Measurements from ENCODE around the gene THAP7. TPM values are rescaled to one million over a fixed set of nuclear protein-coding genes. Genes with fewer than 3 reads are reported as not detected.

Gene THAP7
- total and polyA plus RNA-seq, 2 of the 4 experiments (the other 2 are of a cell fraction): 14.2 to 19.8 TPM

DNA sequence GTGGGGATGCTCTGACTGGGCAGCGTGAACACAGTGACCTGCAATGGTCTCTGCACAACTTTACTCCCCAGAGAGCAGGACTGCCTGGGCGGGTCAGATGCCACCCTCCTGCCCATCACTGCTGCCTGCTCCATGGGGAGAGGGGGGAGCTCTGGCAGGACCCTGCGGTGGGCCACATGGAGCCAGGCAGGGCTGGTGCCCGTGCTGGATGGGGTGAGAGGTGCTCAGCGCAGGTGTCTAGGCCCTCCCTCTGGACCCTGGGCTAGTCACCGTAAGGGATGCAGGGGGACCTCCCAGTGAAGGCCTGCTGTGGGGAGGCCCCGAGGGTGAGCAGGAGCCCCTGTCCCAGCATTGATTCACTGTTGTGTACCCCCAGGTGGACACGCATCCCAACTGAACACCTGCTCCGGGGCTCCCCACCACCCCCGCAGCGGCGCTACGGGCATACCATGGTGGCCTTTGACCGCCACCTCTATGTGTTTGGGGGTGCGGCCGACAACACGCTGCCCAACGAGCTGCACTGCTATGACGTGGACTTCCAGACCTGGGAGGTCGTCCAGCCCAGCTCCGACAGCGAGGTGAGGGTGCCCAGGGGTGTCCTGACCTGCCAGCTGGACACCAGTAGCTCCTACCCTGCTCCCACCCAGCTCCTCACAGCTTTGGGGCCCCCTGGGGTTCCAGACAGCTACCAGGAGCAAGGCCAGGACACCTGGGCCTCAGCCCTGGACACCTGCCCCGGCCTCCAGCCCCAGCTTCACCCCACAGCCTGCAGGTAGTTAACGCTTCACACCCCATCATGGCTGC, 10.5 kb downstream of the THAP7 start:
- Histone ChIP-seq H3K4me3 (ENCODE audit: insufficient read depth, low read depth, low read length) (no peak overlapping the region), H4K91ac (ENCODE audit: insufficient read depth, low read depth, low read length) (no peak overlapping the region), H2BK120ac (ENCODE audit: low read depth, low read length) (no peak overlapping the region), H3K18ac (ENCODE audit: low read depth, low read length) (no peak overlapping the region), H3K14ac (replicated peaks; ENCODE audit: low read depth, low read length) (no peak overlapping the region), H3K9ac (ENCODE audit: low read depth, low read length) (no peak overlapping the region), H2AFZ (replicated peaks; ENCODE audit: low read length, poor library complexity) (no peak overlapping the region), H3K9me1 (ENCODE audit: insufficient read depth, low read length) (no peaks in the 10 kb centered on the region), H4K20me1 (ENCODE audit: insufficient read depth, low read length) (no peaks in the 10 kb centered on the region), H3K23ac (ENCODE audit: low read depth, low read length) (no peak overlapping the region), H3K27me3 (ENCODE audit: control insufficient read depth, insufficient read depth, low read length) (no peaks in the 10 kb centered on the region), H4K5ac (ENCODE audit: low read depth, low read length) (no peak overlapping the region), H3K36me3 (ENCODE audit: control insufficient read depth, insufficient read depth, low read length) (peaks cover 61% of the 10 kb centered on the region), H3K4me2 (ENCODE audit: low read depth, low read length) (no peak overlapping the region), H3K4ac (ENCODE audit: low read depth, low read length) (no peak overlapping the region), H2AK9ac (replicated peaks; ENCODE audit: low read depth, low read length, poor library complexity) (peak overlapping the region; percentile 42), H4K8ac (ENCODE audit: low read depth in 2 of 2, low read length in 2 of 2) (no peak overlapping the region), H3K79me1 (ENCODE audit: low read depth in 1 of 2, low read length in 2 of 2) (0 out of 4 replicates have a peak, but pooled peaks cover 0 to 7% of the 10 kb centered on the region in 2 experiments), H2BK15ac (ENCODE audit: low read depth, low read length) (no peak overlapping the region), H2BK5ac (ENCODE audit: low read depth, low read length, poor library complexity, severe bottlenecking) (no peak overlapping the region), H2BK20ac (ENCODE audit: low read depth, low read length) (no peak overlapping the region), H3K4me1 (ENCODE audit: control insufficient read depth, insufficient read depth, low read length) (no peaks in the 10 kb centered on the region), H3K56ac (ENCODE audit: extremely low read depth, insufficient read depth, low read length) (no peak overlapping the region), H3K9me3 (ENCODE audit: control insufficient read depth, insufficient read depth, low read length) (no peaks in the 10 kb centered on the region), H2AK5ac (ENCODE audit: low read depth, low read length) (no peak overlapping the region), H3K27ac (ENCODE audit: insufficient read depth, low read length) (no peak overlapping the region)
- ATAC-seq (ENCODE audit: low read depth) (no peak), DNase-seq (no peak)
- ChIA-PET POLR2A (ENCODE audit: unreplicated experiment) (no interaction called here), CTCF (no interaction called here)
- 100% methylated on average over 4 of the region's 24 CpGs; no CpG with 5 or more reads in 1 of the 2 experiments for WGBS, 2 experiments (ENCODE audit: extremely low coverage in 2 of 2, insufficient read length in 1 of 2)
- intact Hi-C loops (cut with micrococcal nuclease) (no loop called here), dilution Hi-C loops (cut with HindIII; ENCODE audit: low sequenced_read_pairs, unreplicated experiment) (no loop called here), in situ Hi-C loops (cut with MboI; ENCODE audit: low sequenced_read_pairs) (no loop called here)
- no peak for TF ChIP-seq CHD1 (IDR thresholded peaks at IDR 0.05; ENCODE audit: low read depth, low read length)
- TF ChIP-seq MXI1 (IDR thresholded peaks at IDR 0.05; ENCODE audit: borderline replicate concordance, low read depth, low read length): no peak
- no peak for TF ChIP-seq RFX5 (IDR thresholded peaks at IDR 0.05; ENCODE audit: low read depth, low read length)
- TF ChIP-seq MAZ (IDR thresholded peaks at IDR 0.05; ENCODE audit: borderline replicate concordance, low read depth, low read length): no peak
- BruUV-seq (replicated peaks): no TSS peak
